ENCODE measurements around the gene IZUMO1R.
A peak's percentile ranks its signal among the peaks of the same experiment; 100 is the strongest.
"Not testable (repeated sequence)": the region's sequence is repeated elsewhere in the genome, so short reads cannot be mapped to it uniquely, and the experiment has no call there.

IZUMO1R gene

GRCh38 chr11:94328587-94329080 lies 24.3 kb downstream of the IZUMO1R start:
- DNase-seq (ENCODE audit: low read depth) = no peak
- Histone ChIP-seq H3K27me3 (replicated peaks; ENCODE audit: control insufficient read depth, insufficient read depth, low read length) (peaks cover 6% of the 10 kb centered on the region), H3K4me3 (ENCODE audit: low read length) (no peak overlapping the region), H3K9me3 (ENCODE audit: control insufficient read depth, low read length) (no peaks in the 10 kb centered on the region), H3K36me3 (ENCODE audit: control insufficient read depth, insufficient read depth, low read length, severe bottlenecking) (no peaks in the 10 kb centered on the region), H3K9ac (ENCODE audit: low read length) (no peak overlapping the region), H3K4me1 (ENCODE audit: control insufficient read depth, insufficient read depth, low read length) (no peaks in the 10 kb centered on the region)

GRCh38 chr11:94329501-94329900 lies 25.1 kb downstream of the IZUMO1R start:
- Histone ChIP-seq H3K36me3 (ENCODE audit: control insufficient read depth, insufficient read depth, low read length, severe bottlenecking) (no peaks in the 10 kb centered on the region), H3K27me3 (replicated peaks; ENCODE audit: control insufficient read depth, insufficient read depth, low read length) (peaks cover 6% of the 10 kb centered on the region), H3K4me3 (ENCODE audit: low read length) (no peak overlapping the region), H3K9me3 (ENCODE audit: control insufficient read depth, low read length) (no peaks in the 10 kb centered on the region), H3K4me1 (ENCODE audit: control insufficient read depth, insufficient read depth, low read length) (no peaks in the 10 kb centered on the region), H3K9ac (ENCODE audit: low read length) (no peak overlapping the region)
- no peak for DNase-seq (ENCODE audit: low read depth)

DNA sequence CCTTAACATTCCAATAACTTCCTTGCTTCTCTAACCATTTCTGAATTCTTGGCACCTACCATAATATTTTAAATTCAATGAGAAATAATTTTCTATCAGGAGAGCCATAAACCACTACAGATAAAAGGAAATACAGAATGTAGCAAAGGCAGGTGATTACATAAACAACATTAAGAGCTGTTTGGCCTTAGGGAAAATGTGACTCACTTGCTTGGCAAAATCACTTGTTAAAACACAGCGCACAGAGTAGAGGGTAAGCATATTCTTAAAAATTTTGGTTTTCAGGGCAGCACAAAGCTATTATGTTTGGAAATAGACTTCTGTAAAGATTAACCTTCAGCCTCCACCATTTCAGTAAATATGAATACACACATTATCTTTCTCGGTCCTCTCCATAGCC lies 26.4 kb downstream of the IZUMO1R start:
- no peaks in the 10 kb centered on the region for H3K9me3 ChIP-seq (ENCODE audit: control insufficient read depth, low read length)
- H3K9ac ChIP-seq (ENCODE audit: low read length) = no peak overlapping the region
- H3K4me1 ChIP-seq (ENCODE audit: control insufficient read depth, insufficient read depth, low read length) = no peaks in the 10 kb centered on the region
- peak; percentile 46 for DNase-seq (ENCODE audit: low read depth)
- H3K36me3 ChIP-seq (ENCODE audit: control insufficient read depth, insufficient read depth, low read length, severe bottlenecking) = no peaks in the 10 kb centered on the region
- peaks cover 6% of the 10 kb centered on the region for H3K27me3 ChIP-seq (replicated peaks; ENCODE audit: control insufficient read depth, insufficient read depth, low read length)
- no peak overlapping the region for H3K4me3 ChIP-seq (ENCODE audit: low read length)

DNA sequence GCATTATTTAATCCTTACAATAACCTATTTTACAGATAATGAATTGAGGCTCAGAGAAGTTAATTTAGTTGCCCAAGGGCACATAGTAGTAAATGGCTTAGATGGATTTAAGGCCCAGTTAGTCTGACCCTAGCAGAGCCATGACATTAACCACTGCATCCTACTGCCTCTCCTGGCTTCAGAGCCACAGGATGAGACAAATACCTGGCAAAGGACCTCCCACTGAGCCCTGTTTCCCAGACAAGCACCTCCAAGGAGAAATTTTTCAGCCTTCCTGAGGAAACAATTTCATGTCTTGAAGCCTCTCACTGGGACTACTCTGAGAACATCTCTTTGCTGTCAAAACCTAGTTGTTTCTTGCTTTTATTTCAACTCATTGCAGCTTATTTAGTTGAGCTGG lies 28.4 kb downstream of the IZUMO1R start:
- no peak overlapping the region for H3K9ac ChIP-seq (ENCODE audit: low read length)
- DNase-seq (ENCODE audit: low read depth) = no peak
- no peaks in the 10 kb centered on the region for H3K9me3 ChIP-seq (ENCODE audit: control insufficient read depth, low read length)
- peaks cover 6% of the 10 kb centered on the region for H3K27me3 ChIP-seq (replicated peaks; ENCODE audit: control insufficient read depth, insufficient read depth, low read length)
- no peak overlapping the region for H3K4me3 ChIP-seq (ENCODE audit: low read length)
- no peaks in the 10 kb centered on the region for H3K36me3 ChIP-seq (ENCODE audit: control insufficient read depth, insufficient read depth, low read length, severe bottlenecking)
- no peaks in the 10 kb centered on the region for H3K4me1 ChIP-seq (ENCODE audit: control insufficient read depth, insufficient read depth, low read length)

DNA sequence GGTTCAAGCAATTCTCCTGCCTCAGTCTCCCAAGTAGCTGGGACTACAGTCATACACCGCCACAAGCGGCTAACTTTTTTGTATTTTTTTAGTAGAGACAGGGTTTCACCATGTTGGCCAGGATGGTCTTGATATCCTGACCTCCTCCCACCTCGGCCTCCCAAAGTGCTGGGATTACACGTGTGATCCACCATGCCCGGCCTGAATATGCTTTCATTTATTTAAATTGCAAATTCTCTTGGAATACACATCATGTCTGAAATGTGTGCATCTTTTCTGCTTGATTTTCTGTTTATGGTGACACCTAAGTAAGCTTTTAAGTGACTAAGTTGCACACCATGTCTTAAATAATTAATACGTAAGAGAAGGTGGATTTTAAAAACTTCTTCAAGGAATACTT lies 31.7 kb downstream of the IZUMO1R start:
- Histone ChIP-seq H3K36me3 (ENCODE audit: control insufficient read depth, insufficient read depth, low read length, severe bottlenecking) (no peaks in the 10 kb centered on the region), H3K9me3 (ENCODE audit: control insufficient read depth, low read length) (no peaks in the 10 kb centered on the region), H3K27me3 (replicated peaks; ENCODE audit: control insufficient read depth, insufficient read depth, low read length) (no peaks in the 10 kb centered on the region), H3K9ac (ENCODE audit: low read length) (no peak overlapping the region), H3K4me1 (ENCODE audit: control insufficient read depth, insufficient read depth, low read length) (no peaks in the 10 kb centered on the region), H3K4me3 (ENCODE audit: low read length) (no peak overlapping the region)
- no peak for DNase-seq (ENCODE audit: low read depth)

DNA sequence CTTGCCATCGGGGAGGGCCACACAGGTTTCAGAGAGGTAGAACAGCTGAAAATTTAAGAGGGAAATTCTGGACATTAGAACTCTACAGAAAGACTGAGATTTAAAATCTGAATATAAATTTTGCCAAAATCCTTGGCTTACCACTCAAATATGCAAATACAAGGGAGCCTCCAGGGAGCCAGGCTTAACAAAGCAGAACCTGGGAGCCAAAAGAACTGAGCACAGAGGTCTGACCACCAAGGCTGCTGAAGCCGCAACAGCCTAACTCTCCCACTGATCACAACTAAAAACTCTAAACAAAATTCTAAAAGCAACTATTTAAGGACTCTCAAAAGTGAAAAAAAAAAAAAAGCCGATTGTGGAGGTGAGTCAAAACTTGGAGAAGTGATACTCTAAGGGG lies 34.3 kb downstream of the IZUMO1R start:
- Histone ChIP-seq H3K9me3 (ENCODE audit: control insufficient read depth, low read length) (no peaks in the 10 kb centered on the region), H3K9ac (ENCODE audit: low read length) (no peak overlapping the region), H3K4me1 (ENCODE audit: control insufficient read depth, insufficient read depth, low read length) (no peaks in the 10 kb centered on the region), H3K4me3 (ENCODE audit: low read length) (no peak overlapping the region), H3K36me3 (ENCODE audit: control insufficient read depth, insufficient read depth, low read length, severe bottlenecking) (no peaks in the 10 kb centered on the region), H3K27me3 (replicated peaks; ENCODE audit: control insufficient read depth, insufficient read depth, low read length) (no peaks in the 10 kb centered on the region)
- DNase-seq (ENCODE audit: low read depth) = no peak

GRCh38 chr11:94342250-94342649 lies 37.9 kb downstream of the IZUMO1R start:
- DNase-seq (ENCODE audit: low read depth) = no peak
- H3K9me3 ChIP-seq (ENCODE audit: control insufficient read depth, low read length) = no peaks in the 10 kb centered on the region
- no peak overlapping the region for H3K9ac ChIP-seq (ENCODE audit: low read length)
- no peaks in the 10 kb centered on the region for H3K4me1 ChIP-seq (ENCODE audit: control insufficient read depth, insufficient read depth, low read length)
- no peaks in the 10 kb centered on the region for H3K27me3 ChIP-seq (replicated peaks; ENCODE audit: control insufficient read depth, insufficient read depth, low read length)
- H3K4me3 ChIP-seq (ENCODE audit: low read length) = no peak overlapping the region
- no peaks in the 10 kb centered on the region for H3K36me3 ChIP-seq (ENCODE audit: control insufficient read depth, insufficient read depth, low read length, severe bottlenecking)

- Histone ChIP-seq H3K9me3 (ENCODE audit: control insufficient read depth, low read length) (no peaks in the 10 kb centered on the region), H3K9ac (ENCODE audit: low read length) (no peak overlapping the region), H3K36me3 (ENCODE audit: control insufficient read depth, insufficient read depth, low read length, severe bottlenecking) (no peaks in the 10 kb centered on the region), H3K27me3 (replicated peaks; ENCODE audit: control insufficient read depth, insufficient read depth, low read length) (no peaks in the 10 kb centered on the region), H3K4me3 (ENCODE audit: low read length) (no peak overlapping the region), H3K4me1 (ENCODE audit: control insufficient read depth, insufficient read depth, low read length) (no peaks in the 10 kb centered on the region)
- DNase-seq (ENCODE audit: low read depth) = no peak
These were observed 39.1 kb downstream of the IZUMO1R start for GRCh38 chr11:94343495-94343894.

GRCh38 chr11:94346311-94346710 lies 41.9 kb downstream of the IZUMO1R start:
- not testable (repeated sequence) for H3K4me3 ChIP-seq (ENCODE audit: low read length); H3K27me3 ChIP-seq (replicated peaks; ENCODE audit: control insufficient read depth, insufficient read depth, low read length); H3K36me3 ChIP-seq (ENCODE audit: control insufficient read depth, insufficient read depth, low read length, severe bottlenecking); H3K9ac ChIP-seq (ENCODE audit: low read length); H3K4me1 ChIP-seq (ENCODE audit: control insufficient read depth, insufficient read depth, low read length); H3K9me3 ChIP-seq (ENCODE audit: control insufficient read depth, low read length); DNase-seq (ENCODE audit: low read depth)

- H3K4me1 ChIP-seq (ENCODE audit: control insufficient read depth, insufficient read depth, low read length); H3K4me3 ChIP-seq (ENCODE audit: low read length); H3K9me3 ChIP-seq (ENCODE audit: control insufficient read depth, low read length); H3K9ac ChIP-seq (ENCODE audit: low read length); DNase-seq (ENCODE audit: low read depth); H3K27me3 ChIP-seq (replicated peaks; ENCODE audit: control insufficient read depth, insufficient read depth, low read length); H3K36me3 ChIP-seq (ENCODE audit: control insufficient read depth, insufficient read depth, low read length, severe bottlenecking): not testable (repeated sequence)
These were observed 46.6 kb downstream of the IZUMO1R start for GRCh38 chr11:94350850-94351563.
